Activated B cell treated with CpG ODN at 0.5 μM for 24 hours (primary cell): ENCODE measurements around the gene STAB2. TPM values are rescaled to one million over a fixed set of nuclear protein-coding genes. Genes with fewer than 3 reads are reported as not detected.

Experiments used
- ATAC-seq: fragments of 200-7000 bp; cut with Tn5 transposase; one replicate; pipeline ENCODE4 v1.10.0; 2021; ENCODE audit warnings: low read depth, mild to moderate bottlenecking, moderate library complexity
- CTCF ChIA-PET: fragments of 350-600 bp; sonication (Branson Sonifier 250); formaldehyde crosslinking; loops from one replicate; lab custom pipeline; 2021; ENCODE audit warnings: antibody characterized with exemption; lab: Charles Lee
- POLR2A ChIA-PET: fragments of 350-600 bp; sonication (Branson Sonifier 250); formaldehyde crosslinking; loops from one replicate; lab custom pipeline; 2021; ENCODE audit warnings: antibody characterized with exemption; lab: Charles Lee
- DNase-seq: peaks from one replicate; pipeline ENCODE4 v3.0.0; 2022
- H3K27ac Mint-ChIP-seq: one replicate; pipeline ENCODE4 v1.8.0; 2020; ENCODE audit warnings: mixed read lengths
- H3K27me3 Mint-ChIP-seq: one replicate; pipeline ENCODE4 v1.8.0; 2021; ENCODE audit warnings: mixed read lengths
- H3K36me3 Mint-ChIP-seq: one replicate; pipeline ENCODE4 v1.8.0; 2021; ENCODE audit warnings: low read depth, mixed read lengths
- H3K4me1 Mint-ChIP-seq: one replicate; pipeline ENCODE4 v1.8.0; 2021; ENCODE audit warnings: mixed read lengths
- H3K4me3 Mint-ChIP-seq: one replicate; pipeline ENCODE4 v1.8.0; 2020; ENCODE audit warnings: mild to moderate bottlenecking, mixed read lengths
- H3K9me3 Mint-ChIP-seq: one replicate; pipeline ENCODE4 v1.8.0; 2020; ENCODE audit warnings: mixed read lengths
- intact Hi-C: fragments of 100-400 bp; cut with micrococcal nuclease; formaldehyde crosslinking; loops from one replicate; pipeline ENCODE4 v1.15.1; 2024
- total RNA-seq: library from RNA; stranded (reverse); gene quantifications from 2 replicates; pipeline ENCODE4 v1.2.3, GENCODE V29; 2022
- TF ChIP-seq, protein P1 (sequence below): fragments of 200-600 bp; IDR thresholded peaks from one replicate; pipeline ENCODE4 v1.8.0; 2022; ENCODE audit warnings: antibody characterized with exemption, mild to moderate bottlenecking

The STAB2 gene
- total RNA-seq, 1 donor from 2014 or later, result not detected

DNA sequence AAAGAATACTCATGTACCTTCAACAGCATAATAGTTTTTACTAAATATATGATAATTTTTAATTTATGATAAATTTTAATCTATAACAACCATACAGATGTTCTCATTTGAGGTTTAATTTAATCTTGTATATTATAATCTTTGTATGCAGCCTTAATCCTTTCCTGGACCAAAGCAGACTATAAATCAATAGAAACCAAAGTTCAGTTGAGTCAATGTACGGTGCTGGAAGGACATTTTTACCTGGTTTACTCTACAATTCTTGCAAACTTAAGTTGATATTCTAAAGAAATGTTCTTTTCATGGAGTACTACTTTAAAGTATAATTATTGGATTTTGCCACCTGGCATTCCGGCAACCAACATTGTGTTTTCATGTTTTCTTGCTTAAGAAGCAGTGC is 118.0 kb downstream of the STAB2 start:
- no peak for ATAC-seq
- no peak for DNase-seq
- Mint-ChIP-seq H3K27ac (no peak overlapping the region), H3K27me3 (peaks cover 13% of the 10 kb centered on the region), H3K36me3 (no peaks in the 10 kb centered on the region), H3K4me3 (no peak overlapping the region), H3K9me3 (no peaks in the 10 kb centered on the region), H3K4me1 (no peaks in the 10 kb centered on the region)
- ChIA-PET CTCF (no interaction called here), POLR2A (no interaction called here)
- intact Hi-C loops, result no loop called here
- TF ChIP-seq, protein P1, sequence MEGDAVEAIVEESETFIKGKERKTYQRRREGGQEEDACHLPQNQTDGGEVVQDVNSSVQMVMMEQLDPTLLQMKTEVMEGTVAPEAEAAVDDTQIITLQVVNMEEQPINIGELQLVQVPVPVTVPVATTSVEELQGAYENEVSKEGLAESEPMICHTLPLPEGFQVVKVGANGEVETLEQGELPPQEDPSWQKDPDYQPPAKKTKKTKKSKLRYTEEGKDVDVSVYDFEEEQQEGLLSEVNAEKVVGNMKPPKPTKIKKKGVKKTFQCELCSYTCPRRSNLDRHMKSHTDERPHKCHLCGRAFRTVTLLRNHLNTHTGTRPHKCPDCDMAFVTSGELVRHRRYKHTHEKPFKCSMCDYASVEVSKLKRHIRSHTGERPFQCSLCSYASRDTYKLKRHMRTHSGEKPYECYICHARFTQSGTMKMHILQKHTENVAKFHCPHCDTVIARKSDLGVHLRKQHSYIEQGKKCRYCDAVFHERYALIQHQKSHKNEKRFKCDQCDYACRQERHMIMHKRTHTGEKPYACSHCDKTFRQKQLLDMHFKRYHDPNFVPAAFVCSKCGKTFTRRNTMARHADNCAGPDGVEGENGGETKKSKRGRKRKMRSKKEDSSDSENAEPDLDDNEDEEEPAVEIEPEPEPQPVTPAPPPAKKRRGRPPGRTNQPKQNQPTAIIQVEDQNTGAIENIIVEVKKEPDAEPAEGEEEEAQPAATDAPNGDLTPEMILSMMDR, result no peak

DNA sequence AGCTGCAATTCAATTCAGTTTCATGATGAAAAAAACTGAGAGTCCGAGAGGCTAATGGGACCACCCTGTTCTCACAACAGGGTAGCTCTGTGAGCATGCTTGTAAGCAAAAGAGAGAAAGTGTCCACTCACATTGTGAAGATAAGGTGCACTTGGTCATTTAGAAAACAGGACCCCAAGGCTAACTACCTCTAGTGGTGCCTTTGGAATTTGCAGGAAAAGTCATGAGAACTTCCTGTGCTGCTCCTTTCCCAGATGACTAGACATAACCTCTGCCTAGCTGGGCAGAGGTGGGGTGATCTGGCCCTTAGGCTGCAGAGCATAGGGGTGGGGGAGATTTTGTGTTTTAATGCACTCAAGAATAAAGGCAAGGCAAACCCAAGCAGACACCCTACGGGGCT is 118.9 kb downstream of the STAB2 start:
- H3K4me1 Mint-ChIP-seq, result no peaks in the 10 kb centered on the region
- H3K9me3 Mint-ChIP-seq, result no peaks in the 10 kb centered on the region
- H3K27ac Mint-ChIP-seq, result no peak overlapping the region
- TF ChIP-seq, protein P1, result no peak
- no peak for DNase-seq
- CTCF ChIA-PET, result no interaction called here
- peaks cover 13% of the 10 kb centered on the region for H3K27me3 Mint-ChIP-seq
- POLR2A ChIA-PET, result no interaction called here
- no peaks in the 10 kb centered on the region for H3K36me3 Mint-ChIP-seq
- intact Hi-C loops, result no loop called here
- no peak overlapping the region for H3K4me3 Mint-ChIP-seq
- ATAC-seq, result no peak

DNA sequence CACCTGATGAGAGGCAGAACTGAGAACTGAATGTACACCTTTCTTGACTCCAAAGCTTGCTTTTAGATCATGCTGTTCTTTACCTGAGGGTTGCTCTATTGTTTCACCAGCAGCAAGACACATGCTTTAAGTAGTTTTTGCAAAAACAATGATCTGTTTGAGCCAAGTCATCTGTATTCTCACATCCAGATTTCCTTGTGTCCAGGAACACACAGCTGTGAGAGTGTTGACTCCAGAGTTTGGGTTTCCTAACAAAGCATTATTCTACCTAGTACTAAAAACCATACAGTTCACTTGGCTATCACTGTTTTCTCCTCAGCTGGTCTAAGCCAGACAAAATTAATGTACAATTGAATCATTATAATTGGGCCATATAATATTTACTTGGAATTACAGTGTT is 120.4 kb downstream of the STAB2 start:
- no peaks in the 10 kb centered on the region for H3K4me1 Mint-ChIP-seq
- no peak overlapping the region for H3K4me3 Mint-ChIP-seq
- no peak for DNase-seq
- H3K36me3 Mint-ChIP-seq, result no peaks in the 10 kb centered on the region
- ATAC-seq, result no peak
- H3K27ac Mint-ChIP-seq, result no peak overlapping the region
- H3K27me3 Mint-ChIP-seq, result peaks cover 20% of the 10 kb centered on the region
- ChIA-PET POLR2A (no interaction called here), CTCF (no interaction called here)
- H3K9me3 Mint-ChIP-seq, result no peaks in the 10 kb centered on the region
- TF ChIP-seq, protein P1, result no peak
- intact Hi-C loops, result no loop called here

DNA sequence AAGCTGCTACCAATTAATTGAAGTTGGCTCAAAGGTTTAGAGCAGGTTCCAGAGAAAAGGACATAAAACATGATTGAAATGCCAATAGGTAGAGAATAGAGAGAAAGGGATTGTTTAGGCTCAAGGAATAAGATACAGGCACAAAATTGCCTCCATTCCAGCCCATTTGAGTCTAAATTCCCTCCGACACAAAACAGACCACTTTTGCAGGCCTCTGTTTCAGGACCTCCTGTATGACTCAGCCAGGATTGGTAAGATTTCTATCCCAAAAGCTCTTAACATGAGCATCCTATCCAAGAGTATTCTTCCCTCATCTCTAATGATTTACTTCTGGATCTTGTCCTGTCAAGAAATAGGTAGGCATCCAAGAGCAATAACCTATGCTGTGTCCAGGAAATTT is 123.5 kb downstream of the STAB2 start:
- H3K27ac Mint-ChIP-seq, result no peak overlapping the region
- H3K36me3 Mint-ChIP-seq, result no peaks in the 10 kb centered on the region
- TF ChIP-seq, protein P1, result no peak
- ATAC-seq, result no peak
- ChIA-PET POLR2A (no interaction called here), CTCF (no interaction called here)
- intact Hi-C loops, result no loop called here
- no peak overlapping the region for H3K4me3 Mint-ChIP-seq
- peaks cover 26% of the 10 kb centered on the region for H3K27me3 Mint-ChIP-seq
- DNase-seq, result no peak
- no peaks in the 10 kb centered on the region for H3K4me1 Mint-ChIP-seq
- H3K9me3 Mint-ChIP-seq, result no peaks in the 10 kb centered on the region

DNA sequence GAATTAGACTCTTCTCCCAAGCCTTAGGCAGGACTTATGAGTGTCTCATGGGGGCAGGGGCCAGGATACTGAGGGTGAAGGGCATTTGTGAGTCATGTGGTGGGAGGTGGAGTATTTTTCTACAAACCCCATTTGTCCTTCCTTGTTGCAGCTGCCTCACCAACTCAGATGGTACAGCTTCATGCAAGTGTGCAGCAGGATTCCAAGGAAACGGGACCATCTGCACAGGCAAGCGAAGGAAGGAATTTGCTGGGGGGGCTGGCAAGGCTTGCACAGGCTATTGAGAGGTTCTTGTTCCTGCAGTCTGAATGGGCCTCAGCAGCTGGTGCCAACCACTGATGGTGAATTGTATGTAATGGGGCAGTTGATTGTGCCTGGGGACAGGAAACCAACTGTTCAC is 125.1 kb downstream of the STAB2 start:
- POLR2A ChIA-PET, result no interaction called here
- H3K4me3 Mint-ChIP-seq, result no peak overlapping the region
- TF ChIP-seq, protein P1, result no peak
- H3K9me3 Mint-ChIP-seq, result no peaks in the 10 kb centered on the region
- no peak overlapping the region for H3K27ac Mint-ChIP-seq
- DNase-seq (no peak), ATAC-seq (no peak)
- intact Hi-C loops, result no loop called here
- no peaks in the 10 kb centered on the region for H3K4me1 Mint-ChIP-seq
- no peaks in the 10 kb centered on the region for H3K36me3 Mint-ChIP-seq
- H3K27me3 Mint-ChIP-seq, result peaks cover 29% of the 10 kb centered on the region
- CTCF ChIA-PET, result no interaction called here
